Stimulated activated CD8-positive, alpha-beta memory T cell treated with anti-CD3 and anti-CD28 coated beads, Interleukin-2, amount 100 ng/mL, for 48 hours (primary cell): ENCODE data around the gene TECPR2.

ENCODE experiments used
- DNase-seq, 2 donors: peaks; one replicate each; pipeline ENCODE4 v3.0.0-alpha.2; 2020; ENCODE audit warnings: low read depth in 2 of 2

TECPR2 gene

DNA sequence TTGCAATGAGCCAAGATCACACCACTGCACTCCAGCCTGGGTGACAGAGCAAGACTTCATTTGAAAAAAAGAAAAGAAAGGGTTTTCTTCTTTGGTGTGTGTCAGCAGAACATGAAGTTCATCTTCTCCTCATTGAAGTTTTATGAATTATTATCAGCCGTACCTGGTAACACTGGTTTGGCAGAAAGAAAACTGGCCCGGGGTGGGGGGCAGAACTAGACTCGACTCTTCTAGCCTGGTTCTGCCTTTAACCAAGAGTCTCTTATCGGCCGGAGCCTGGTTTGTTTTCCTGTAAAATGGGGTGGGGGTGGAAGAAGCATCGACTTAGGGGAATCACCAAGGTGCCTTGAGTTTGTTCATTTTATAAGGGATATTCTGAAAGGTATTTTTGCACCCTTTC lies 64.1 kb downstream of the TECPR2 start:
- no peak for DNase-seq

DNA sequence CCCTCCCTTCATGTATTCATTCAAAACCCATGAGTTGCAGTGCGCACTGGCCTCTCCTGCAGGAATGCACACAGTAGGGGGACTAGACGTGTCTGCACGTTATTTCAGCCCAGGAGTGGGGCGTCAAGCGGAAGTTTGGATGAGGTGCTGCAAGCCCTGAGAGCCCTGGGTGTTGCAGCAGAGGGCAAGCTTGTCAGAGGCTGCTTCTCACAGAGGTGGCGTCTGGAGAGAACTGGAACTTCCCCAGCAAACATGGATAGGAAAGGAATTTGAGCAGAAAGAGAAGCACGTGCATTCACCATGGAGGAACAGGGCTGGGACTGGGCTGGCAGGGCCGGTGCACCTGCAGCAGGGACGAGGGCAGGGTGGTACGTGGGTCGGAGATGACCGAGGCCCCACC lies 64.9 kb downstream of the TECPR2 start:
- no peak for DNase-seq

DNA sequence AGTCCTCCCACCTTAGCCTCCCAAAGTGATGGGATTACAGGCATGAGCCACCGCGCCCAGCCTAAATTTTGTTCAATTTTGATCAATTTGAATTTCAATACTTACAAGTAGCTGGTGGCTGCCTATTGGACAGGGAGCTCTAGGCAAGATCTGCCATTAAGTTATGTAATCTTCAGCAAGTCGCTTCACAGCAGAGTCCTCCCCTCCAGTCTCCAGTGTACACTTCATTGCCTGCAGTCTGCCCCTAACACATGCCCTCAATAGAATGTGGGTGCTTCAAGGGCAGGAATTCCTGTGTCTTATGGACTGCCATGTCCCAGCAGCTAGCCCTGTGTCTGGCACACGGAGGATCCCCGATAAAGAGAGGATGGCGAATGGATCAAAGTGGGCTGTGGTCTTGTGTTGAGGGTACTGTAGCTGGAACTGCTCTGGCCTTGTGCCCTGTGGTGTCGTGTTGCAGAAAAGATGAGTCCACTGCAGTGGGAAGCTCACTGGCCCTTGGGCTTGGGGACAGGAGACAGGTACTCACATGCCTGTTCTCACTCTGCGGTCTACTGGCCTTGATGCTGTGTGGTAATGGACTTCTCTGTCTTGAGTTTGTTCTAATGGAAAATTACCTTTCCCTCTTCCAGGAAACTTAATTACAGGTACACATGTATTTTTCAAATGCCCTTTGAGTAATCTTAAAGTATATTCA lies 67.6 kb downstream of the TECPR2 start:
- no peak for DNase-seq

DNA sequence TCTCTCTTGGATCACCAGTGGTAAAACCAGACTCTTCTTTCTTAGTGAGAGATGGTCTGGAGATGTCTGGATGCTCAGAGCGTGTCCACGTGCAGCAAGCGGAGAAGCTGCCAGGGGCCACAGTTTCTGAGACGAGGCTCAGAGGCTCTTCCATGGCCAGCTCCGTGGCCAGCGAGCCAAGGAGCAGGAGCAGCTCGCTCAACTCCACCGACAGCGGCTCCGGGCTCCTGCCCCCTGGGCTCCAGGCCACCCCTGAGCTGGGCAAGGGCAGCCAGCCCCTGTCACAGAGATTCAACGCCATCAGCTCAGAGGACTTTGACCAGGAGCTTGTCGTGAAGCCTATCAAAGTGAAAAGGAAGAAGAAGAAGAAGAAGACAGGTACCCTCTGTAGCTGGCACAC lies 69.0 kb downstream of the TECPR2 start:
- no peak for DNase-seq

DNA sequence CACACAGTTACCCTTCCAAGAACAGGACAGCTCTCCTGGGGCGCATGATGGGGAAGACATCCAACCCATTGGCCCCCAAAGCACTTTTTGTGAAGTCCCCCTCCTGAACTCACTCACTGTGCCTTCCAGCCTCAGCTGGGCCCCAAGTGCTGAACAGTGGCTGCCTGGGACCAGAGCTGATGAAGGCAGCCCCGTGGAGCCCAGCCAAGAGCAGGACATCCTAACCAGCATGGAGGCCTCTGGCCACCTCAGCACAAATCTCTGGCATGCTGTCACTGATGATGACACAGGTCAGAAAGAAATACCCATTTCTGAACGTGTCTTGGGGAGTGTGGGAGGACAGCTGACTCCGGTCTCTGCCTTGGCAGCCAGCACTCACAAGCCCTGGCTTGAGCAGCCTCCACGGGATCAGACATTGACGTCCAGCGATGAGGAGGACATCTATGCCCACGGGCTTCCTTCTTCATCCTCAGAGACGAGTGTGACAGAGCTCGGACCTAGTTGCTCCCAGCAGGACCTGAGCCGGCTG lies 72.0 kb downstream of the TECPR2 start:
- no peak for DNase-seq

DNA sequence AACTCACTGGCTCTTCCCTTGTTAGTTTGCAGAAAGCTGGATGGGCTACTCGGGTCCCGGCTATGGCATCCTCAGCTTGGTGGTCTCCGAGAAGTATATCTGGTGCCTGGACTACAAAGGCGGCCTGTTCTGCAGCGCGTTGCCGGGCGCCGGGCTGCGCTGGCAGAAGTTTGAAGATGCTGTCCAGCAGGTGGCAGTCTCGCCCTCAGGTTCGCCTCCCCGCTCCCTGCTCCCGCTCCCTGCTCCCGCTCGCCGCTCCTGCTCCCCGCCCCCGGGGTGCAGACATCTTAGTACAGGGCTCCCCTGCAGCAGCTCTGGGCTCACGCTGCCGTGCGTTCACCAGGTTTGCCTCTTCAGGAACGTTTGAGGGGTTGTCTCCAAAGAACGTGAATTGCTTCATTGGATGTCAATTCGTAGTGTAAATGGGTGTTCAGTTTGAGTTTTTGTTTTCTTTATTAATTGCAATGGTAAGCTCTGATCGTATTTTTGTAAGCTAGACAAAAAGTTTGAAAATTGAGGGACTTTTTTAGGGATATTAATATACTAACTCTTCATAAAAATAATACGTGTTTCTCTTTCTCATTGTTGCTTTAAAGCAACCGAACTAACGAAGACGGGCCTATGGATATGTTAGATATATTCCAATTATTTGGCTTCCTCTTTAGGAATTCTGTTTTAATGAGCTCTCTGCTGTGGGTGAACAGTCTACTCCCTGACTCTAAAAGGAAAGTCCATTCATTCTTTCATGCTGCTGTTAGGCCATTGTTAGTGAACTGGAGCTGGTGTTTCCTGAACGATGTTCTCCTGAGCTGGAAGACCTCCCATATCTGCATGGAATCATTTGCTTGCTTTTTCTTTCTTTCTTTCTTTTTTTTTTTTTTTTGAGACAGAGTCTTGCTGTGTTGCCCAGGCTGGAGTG lies 75.5 kb downstream of the TECPR2 start:
- DNase-seq, result peak; percentile 43 to 71

DNA sequence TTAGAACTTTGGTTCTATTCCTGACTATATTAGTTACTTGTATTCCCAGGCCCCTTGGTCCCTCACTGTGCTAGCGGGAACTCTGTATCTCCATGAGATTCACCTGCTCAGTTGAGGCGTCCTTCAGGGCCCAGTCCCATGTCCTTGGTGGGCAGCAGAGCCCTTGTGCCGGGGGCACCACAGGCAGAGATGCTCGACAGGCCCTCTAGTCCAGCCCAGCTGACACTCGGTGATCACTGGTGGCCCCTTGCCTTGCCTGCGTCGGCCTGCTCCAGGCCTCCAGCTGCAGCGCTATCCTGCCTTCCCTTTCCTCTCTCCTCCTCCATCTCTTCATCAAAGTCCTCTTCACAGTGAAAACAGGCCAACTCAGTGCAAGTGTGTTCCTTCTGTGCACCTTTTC lies 76.8 kb downstream of the TECPR2 start:
- DNase-seq, result no peak

DNA sequence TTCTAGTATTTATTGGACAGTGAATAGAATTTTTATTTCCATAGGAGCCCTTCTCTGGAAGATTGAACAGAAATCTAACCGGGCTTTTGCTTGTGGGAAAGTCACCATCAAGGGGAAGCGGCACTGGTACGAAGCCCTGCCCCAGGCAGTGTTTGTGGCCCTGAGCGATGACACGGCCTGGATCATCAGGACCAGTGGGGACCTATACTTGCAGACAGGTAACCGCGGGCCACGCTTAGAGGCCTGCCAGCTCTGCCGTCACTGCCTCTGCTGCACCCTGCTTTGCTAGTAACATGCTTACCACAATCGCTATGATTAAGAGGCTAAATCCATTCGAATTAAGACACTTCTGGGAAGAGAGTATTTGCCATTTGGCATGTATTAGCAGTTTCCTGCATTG lies 77.7 kb downstream of the TECPR2 start:
- DNase-seq, result no peak

DNA sequence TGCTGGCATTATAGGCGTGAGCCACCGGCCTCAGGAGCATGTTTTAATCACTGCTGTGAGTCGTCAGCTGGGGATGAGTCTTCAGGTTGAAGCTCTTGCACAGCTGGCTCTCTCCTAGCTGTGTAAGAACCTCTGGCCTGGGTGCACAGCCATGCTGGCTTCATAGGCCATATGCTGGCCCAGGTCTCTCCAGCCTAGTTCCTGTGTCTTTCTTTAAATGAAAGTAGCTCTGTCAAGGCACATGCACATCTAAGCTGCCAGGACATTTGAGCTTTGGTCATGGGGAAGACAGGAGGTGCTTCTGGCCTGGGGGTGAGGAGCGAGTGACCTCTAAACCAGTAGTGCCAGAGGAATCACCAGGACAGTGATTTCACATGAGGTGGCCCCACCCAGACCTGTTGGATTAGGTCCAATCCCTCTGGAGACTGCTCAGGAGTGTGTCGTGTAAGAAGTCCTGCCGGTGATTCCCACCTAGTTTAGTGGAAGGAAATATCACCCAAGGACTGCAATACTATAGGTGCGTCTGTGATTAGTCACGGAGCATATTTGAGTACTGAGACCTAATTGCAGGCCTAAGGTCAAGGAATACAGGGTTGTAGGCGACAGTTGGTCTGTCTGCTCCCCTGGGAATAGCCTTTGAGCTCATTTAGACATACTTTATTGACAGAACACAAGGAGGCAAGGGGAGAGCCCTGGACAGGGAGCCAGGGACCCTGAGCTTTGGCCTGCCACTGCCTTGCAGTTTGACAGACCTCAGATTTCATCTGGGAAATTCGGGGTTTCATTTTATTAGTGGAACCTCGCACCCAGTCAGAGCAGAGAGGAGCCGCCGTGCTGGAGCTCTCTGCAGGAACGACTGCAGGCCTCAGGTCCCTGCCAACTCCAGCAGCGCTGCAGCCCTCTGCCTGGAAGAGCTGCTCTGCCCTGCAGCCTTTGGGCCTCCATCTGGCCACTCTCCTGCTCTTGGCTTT lies 79.8 kb downstream of the TECPR2 start:
- no peak for DNase-seq

DNA sequence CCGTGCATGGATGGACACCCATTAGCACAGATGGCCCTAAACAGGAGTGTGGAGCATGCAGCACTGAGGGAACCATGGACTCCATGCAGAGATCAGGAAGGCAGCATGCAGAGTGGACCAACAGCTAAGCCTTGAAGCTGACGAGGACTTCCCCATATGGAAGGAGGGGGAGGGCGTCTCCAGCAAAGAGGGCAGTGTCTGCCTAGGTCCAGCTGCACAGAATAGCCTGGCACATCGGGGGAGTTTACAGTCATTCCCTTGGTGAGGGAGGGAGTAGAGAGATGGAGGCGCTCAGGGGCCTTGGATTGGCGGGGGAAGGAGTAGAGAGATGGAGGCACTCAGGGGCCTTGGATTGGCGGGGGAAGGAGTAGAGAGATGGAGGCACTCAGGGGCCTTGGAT lies 82.3 kb downstream of the TECPR2 start:
- DNase-seq, result no peak

DNA sequence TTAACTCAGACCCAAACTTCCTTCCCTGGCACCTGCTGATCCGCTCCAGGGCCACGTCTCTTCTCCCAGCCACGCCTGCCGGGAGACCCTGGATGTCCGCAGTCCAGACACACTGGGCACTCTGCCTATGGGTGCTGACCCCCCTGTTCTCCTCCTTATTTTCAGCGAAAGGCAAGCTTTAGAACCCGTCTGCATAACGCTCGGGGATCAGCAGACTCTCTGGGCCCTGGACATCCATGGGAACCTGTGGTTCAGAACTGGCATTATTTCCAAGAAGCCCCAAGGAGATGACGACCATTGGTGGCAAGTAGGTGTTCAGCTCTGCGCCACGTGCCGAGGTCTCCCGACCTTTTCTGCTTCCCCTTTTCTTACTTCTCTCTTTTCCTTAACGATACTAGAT lies 82.9 kb downstream of the TECPR2 start:
- DNase-seq, result no peak

DNA sequence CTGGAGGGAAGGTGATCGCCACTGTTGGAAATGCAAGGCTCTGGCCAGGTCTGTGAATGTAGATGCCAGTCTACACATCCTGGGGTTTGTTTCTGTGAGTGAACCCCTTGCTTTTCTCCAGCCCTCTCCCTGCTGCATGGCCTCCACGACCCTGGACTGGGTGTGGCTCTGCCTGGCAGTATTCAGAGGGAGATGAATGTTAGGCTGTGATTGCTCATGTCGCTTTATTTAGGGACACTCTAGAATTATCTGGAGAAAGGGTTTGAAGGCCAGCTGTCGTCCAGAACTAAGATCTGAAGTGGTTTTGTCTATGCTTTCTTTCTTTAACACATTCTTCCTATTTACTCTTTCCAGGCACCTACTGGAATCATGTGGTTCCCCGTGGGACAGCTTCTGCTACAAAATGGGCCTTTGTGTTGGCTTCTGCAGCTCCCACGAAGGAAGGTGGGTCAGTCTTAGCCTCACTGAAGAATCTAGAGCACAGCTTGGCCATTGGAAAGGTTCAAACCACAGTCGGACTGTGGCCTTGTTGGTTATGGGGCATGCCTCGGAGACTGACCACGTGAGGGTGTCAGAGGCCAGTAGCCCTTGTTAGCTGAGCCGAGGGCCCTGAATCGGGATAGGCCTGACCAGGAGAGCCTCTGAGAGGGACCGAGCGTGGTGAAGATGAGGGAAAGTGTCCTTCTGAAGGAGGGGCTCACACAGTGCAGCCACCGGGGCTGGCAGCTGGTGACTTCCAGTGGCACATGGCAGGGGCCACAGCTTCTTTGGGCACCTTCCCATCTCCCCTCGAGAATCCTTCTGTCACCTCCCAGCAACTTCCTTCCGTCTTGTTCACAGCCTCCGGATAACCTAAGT lies 87.7 kb downstream of the TECPR2 start:
- DNase-seq, result no peak

DNA sequence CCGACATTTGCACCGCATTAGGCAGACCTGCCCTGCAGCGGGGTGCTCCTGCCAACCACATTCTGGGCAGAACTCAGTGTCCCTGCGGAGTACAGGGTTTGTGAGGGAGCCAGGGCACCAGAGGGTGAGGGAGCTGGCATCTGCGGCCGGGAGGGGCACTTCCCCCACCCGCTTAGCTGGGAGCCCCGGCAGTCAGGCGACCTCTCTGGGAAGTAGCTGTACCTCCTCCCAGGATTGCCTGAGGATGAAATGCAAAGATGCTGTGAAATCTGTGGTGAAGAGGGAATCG lies 88.3 kb downstream of the TECPR2 start:
- no peak for DNase-seq

DNA sequence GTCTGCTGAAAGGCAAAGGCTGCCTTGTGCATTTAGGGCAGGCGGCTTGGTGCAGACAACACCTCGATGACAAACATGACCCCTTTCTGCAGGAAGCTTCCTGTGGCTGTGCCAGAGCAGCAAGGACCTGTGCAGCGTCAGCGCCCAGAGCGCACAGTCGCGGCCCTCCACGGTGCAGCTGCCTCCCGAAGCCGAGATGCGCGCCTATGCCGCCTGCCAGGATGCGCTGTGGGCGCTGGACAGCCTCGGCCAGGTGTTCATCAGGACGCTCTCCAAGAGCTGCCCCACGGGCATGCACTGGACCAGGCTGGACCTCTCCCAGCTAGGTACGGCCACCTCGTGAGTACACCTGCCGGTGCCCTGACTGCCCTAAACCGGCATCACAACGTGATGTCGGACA lies 89.6 kb downstream of the TECPR2 start:
- DNase-seq, result no peak

DNA sequence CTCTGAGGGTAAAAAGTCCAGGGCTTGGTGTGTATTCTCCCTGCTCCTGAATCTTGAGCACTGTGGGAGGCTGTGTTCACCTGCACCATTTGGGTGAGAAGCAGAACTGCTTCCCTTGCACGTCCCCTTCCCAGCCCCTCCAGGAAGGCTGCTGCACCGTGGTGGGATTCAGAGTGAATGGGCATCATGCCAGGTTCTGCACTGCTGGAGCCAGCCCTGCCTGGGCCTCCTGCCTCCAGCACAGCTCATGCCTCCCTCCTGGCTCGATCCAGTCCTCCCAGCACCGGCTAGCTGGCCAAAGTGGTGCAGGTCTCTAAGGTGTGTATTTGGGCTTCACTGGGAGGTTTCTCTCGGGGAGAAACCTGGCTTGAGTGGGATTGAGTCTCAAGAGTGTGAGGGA lies 92.0 kb downstream of the TECPR2 start:
- DNase-seq, result no peak

DNA sequence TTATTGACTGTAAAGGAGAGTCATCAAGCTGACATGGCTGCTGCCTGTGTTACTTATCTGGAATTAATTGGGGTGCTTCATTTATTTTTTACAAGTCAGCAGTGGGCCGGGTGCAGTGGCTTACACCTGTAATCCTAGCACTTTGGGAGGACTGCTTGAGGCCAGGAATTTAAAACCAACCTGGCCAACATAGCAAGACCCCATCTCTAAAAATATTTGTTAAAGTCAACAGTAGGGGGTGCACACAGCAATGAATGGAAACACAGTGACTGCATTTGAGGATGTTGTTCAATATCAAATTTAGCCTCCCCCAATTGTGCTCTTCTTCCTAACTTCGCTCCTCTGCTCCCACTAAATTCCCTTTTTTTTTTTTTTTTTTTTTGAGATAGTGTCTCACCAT lies 94.8 kb downstream of the TECPR2 start:
- no peak for DNase-seq

DNA sequence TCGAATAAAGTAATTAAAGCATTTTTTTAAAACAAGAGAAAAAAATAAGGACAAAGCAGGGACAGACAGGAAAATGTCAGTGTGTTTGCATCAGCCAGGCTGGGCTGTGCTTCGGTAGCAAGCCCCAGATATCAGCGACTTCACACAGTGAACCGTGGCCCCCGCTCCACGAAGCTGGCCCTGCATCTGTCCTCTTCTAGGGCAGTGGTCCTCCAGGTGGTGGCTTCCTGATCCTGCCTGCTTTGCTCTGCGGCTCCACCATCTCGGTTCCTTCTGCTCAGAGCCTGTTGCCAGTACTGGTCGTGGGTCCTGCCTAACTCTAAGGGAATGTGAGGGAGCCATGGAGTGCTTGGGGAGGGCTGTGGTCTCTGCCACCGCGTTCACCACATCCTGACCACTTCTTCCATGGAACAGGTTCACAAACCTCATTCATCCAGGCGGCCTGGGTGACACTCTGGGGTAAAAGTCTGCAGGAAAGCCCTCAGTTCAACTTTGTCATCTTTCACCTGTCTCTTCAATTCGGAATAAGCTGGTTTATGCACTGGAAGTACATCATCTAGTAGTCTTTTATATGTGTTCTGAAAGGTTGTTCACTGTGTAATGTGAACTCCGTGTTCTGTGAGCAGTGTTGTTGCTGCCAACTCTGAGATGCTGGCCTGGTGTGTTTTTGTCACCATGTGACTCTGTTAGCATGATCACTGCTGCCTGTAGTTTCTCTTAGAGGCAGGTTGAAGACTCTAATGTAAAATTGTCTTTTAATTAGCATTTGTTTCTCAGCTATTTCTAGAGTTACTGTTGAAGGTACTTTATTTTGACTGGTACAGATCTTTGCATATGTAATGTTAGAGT lies 99.0 kb downstream of the TECPR2 start:
- DNase-seq, result no peak

DNA sequence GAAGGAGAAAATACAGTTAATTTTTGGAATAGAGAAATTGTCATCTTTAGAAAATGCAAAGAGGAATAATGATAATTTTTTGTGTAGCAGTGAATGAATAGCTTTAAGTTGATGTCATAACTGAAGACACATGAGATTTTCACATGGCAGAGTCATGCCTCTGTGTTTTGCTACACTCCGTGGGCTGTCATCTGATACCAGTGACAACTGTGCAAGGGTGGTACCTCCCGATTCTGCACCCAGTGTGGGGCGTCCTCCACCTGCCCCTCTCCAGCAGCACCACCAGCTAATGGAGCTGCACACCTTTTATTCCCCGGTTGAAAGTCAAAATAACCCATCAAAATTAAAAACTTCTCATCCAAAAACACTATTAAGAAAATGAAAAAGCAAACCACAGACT lies 99.7 kb downstream of the TECPR2 start:
- DNase-seq, result no peak

DNA sequence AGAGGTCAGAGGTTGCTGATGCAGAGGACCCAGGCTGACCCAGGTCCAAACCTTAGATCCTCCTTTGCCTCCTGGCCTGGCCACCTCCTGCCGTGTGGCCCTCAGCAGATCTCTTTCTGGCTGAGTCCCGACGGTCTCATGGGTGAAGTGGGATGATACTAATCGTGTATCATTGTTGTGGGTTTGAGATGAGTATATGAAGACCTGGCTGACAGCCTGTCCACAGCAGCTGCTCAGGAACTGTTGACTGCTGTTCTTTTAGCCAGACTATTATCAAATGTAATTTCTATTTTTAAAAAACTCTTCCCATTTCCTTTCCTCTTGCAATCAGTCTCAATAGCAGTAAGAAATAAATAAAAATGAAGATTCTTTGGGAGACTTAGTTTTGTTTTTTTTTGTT lies 101.3 kb downstream of the TECPR2 start:
- no peak for DNase-seq

DNA sequence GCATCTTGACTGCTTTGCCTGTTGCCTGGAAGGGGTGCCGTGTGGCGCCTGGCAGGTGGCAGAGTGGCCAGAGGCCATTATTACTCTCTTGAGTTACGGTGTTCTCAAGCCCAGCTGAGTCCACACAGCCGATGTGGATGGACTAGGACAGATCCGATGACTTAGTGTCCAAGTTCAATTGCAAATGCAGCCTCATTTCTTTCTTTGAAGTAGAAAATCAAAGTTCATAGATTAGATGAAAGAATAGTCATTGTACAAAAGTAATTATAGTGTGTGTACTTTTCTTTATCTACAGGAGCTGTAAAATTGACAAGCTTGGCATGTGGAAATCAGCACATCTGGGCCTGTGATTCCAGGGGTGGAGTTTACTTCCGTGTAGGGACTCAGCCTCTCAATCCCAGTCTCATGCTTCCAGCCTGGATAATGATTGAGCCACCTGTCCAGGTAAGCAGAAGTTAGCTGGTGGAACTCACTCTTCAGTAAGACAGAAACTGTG lies 102.2 kb downstream of the TECPR2 start:
- DNase-seq, result no peak
